A549 (cell line): ENCODE results near the gene OSTM1. TPM values are rescaled to one million over a fixed set of nuclear protein-coding genes. Genes with fewer than 3 reads are reported as not detected.
"Not testable (repeated sequence)": the region's sequence is repeated elsewhere in the genome, so short reads cannot be mapped to it uniquely, and the experiment has no call there.

Experiments used
- ATAC-seq, 2 experiments: fragments of 200-7000 bp in 1 of 2; fragments of >200 bp in 1 of 2; cut with Nextera tagmentation in 1 of 2; cut with Tn5 transposase in 1 of 2; 3 replicates each; pipeline versions ENCODE4 v1.8.0 to v1.9.1; 2018 to 2020; ENCODE audit warnings: mild to moderate bottlenecking in 1 of 2, moderate library complexity in 1 of 2
- CTCF ChIA-PET: fragments of 300-600 bp; sonication (Branson Sonifier 250); formaldehyde crosslinking; extraction: SDS; loops from one replicate; lab custom pipeline; 2021; ENCODE audit warnings: antibody characterized with exemption, inconsistent platforms; lab: Yijun Ruan, JAX
- POLR2A ChIA-PET: fragments of 350-600 bp; formaldehyde crosslinking; extraction: SDS; loops from one replicate; lab custom pipeline; 2021; ENCODE audit warnings: antibody characterized with exemption, inconsistent platforms; lab: Yijun Ruan, JAX
- DNase-seq, 2 experiments: peaks; one replicate each; pipeline versions ENCODE4 v3.0.0 to v3.0.0-alpha.2; 2011 to 2016; ENCODE audit warnings: low read depth in 1 of 2, low spot score in 1 of 2
- FAIRE-seq: peaks from 2 replicates; lab custom pipeline; 2011; peaks lifted over from hg19 to GRCh38; lab: Jason Lieb, UNC
- H3K27ac ChIP-seq, 2 experiments: fragments of >200 bp; sonication (Bioruptor Twin); formaldehyde crosslinking; 3 replicates each; pipeline ENCODE4 v1.5.1; 2016 to 2017
- H3K4me1 ChIP-seq: fragments of >200 bp; sonication (Bioruptor Twin); formaldehyde crosslinking; 3 replicates; pipeline ENCODE4 v1.6.1; 2016
- H3K4me2 ChIP-seq: fragments of >200 bp; sonication (Bioruptor Twin); formaldehyde crosslinking; 3 replicates; pipeline ENCODE4 v1.6.1; 2016
- H3K4me3 ChIP-seq: fragments of >200 bp; sonication (Bioruptor Twin); formaldehyde crosslinking; 3 replicates; pipeline ENCODE4 v1.5.1; 2016
- H3K9me3 ChIP-seq: fragments of >200 bp; sonication (Bioruptor Twin); formaldehyde crosslinking; 3 replicates; pipeline ENCODE4 v1.6.1; 2016
- CEBPB ChIP-seq, 2 experiments: fragments of >200 bp in 1 of 2; sonication (Bioruptor Twin) in 1 of 2; formaldehyde crosslinking in 1 of 2; IDR thresholded peaks; 2 replicates each; pipeline ENCODE4 v1.6.1; 2012 to 2016
- ESRRA ChIP-seq: fragments of 150-350 bp; IDR thresholded peaks from 2 replicates; pipeline ENCODE4 v1.6.1; 2014; ENCODE audit warnings: mild to moderate bottlenecking, low read length, borderline replicate concordance
- FOSB ChIP-seq: fragments of 250-450 bp; sonication (Bioruptor Pico); IDR thresholded peaks from 2 replicates; pipeline ENCODE4 v1.5.0; 2020; ENCODE audit warnings: mild to moderate bottlenecking, moderate library complexity
- GATA3 ChIP-seq: IDR thresholded peaks from 2 replicates; pipeline ENCODE4 v1.6.1; 2012; ENCODE audit warnings: borderline replicate concordance
- HOXA7 ChIP-seq: fragments of 250-450 bp; sonication (Bioruptor Pico); IDR thresholded peaks from 2 replicates; pipeline ENCODE4 v1.5.0; 2020; ENCODE audit warnings: mild to moderate bottlenecking, moderate library complexity
- JUN ChIP-seq, 2 experiments: fragments of >200 bp; sonication (Bioruptor Twin); formaldehyde crosslinking; IDR thresholded peaks; 2 replicates in 1 of 2; 3 replicates in 1 of 2; pipeline ENCODE4 v1.6.1; 2016 to 2017
- JUNB ChIP-seq: fragments of >200 bp; sonication (Bioruptor Twin); formaldehyde crosslinking; IDR thresholded peaks from 2 replicates; pipeline ENCODE4 v1.6.1; 2016
- KDM1A ChIP-seq: fragments of 200-600 bp; sonication (generic); IDR thresholded peaks from 2 replicates; pipeline ENCODE4 v1.6.1; 2016; ENCODE audit warnings: low read depth, mild to moderate bottlenecking
- KDM5A ChIP-seq: fragments of 200-600 bp; sonication (generic); IDR thresholded peaks from 2 replicates; pipeline ENCODE4 v1.6.1; 2016; ENCODE audit warnings: antibody characterized with exemption, mild to moderate bottlenecking
- MYC ChIP-seq: IDR thresholded peaks from 2 replicates; pipeline ENCODE4 v1.6.1; 2012; ENCODE audit warnings: mild to moderate bottlenecking, inconsistent platforms, low read length, improper control_type of control experiment, borderline replicate concordance
- RCOR1 ChIP-seq: fragments of 150-350 bp; IDR thresholded peaks from 2 replicates; pipeline ENCODE4 v1.6.1; 2014; ENCODE audit warnings: antibody characterized with exemption, low read length, low read depth
- RFX5 ChIP-seq: fragments of 450-650 bp; IDR thresholded peaks from 2 replicates; pipeline ENCODE4 v1.7.1; 2014; ENCODE audit warnings: antibody characterized with exemption, mild to moderate bottlenecking, moderate library complexity
- RNF2 ChIP-seq: fragments of 200-600 bp; sonication (generic); IDR thresholded peaks from 2 replicates; pipeline ENCODE4 v1.6.1; 2016; ENCODE audit warnings: low read depth, mild to moderate bottlenecking, antibody characterized with exemption, moderate library complexity, borderline replicate concordance
- TFCP2L1 ChIP-seq: fragments of 250-450 bp; sonication (Bioruptor Pico); IDR thresholded peaks from 2 replicates; pipeline ENCODE4 v1.5.0; 2021; ENCODE audit warnings: mild to moderate bottlenecking
- ZFP36 ChIP-seq: fragments of 450-650 bp; IDR thresholded peaks from 2 replicates; pipeline ENCODE4 v1.6.1; 2014; ENCODE audit warnings: borderline replicate concordance; ENCODE audit not compliant: partially characterized antibody
- ZSCAN20 ChIP-seq: fragments of 250-450 bp; sonication (Bioruptor Pico); IDR thresholded peaks from 2 replicates; pipeline ENCODE4 v1.8.0; 2022; ENCODE audit warnings: mild to moderate bottlenecking, moderate library complexity
- WGBS: methylation state at CpG from one replicate; pipeline ENCODE4 v1.1.6; 2017; ENCODE audit errors: missing lambda C conversion rate; 5-methylcytosine and 5-hydroxymethylcytosine counted together
- polyA plus RNA-seq, 4 experiments: library from polyadenylated mRNA; depleted of rRNA in 3 of 4; stranded (reverse); fragments of >200 nt; fragmentation: RNase III in 1 of 4; extraction: RNeasy Plus Mini Kit Qiagen cat#74134 plus additional on column Dnase treatment in 1 of 4; gene quantifications; 2 replicates in 3 of 4; 3 replicates in 1 of 4; pipeline ENCODE4 v1.2.3, GENCODE V29; 2011 to 2017
- TF ChIP-seq, protein P1 (sequence below): fragments of >200 bp; sonication (Bioruptor Twin); formaldehyde crosslinking; IDR thresholded peaks from 3 replicates; pipeline ENCODE4 v1.6.1; 2016
- TF ChIP-seq, protein P2 (sequence below): IDR thresholded peaks from 2 replicates; pipeline ENCODE4 v1.6.1; 2012
- TF ChIP-seq, protein P3 (sequence below): fragments of 250-450 bp; sonication (Bioruptor Pico); IDR thresholded peaks from 2 replicates; pipeline ENCODE4 v1.5.0; 2020; ENCODE audit warnings: low read depth, mild to moderate bottlenecking, moderate library complexity
- TF ChIP-seq, protein P4 (sequence below): fragments of >200 bp; sonication (Bioruptor Twin); formaldehyde crosslinking; IDR thresholded peaks from 3 replicates; pipeline ENCODE4 v1.5.1; 2016
- TF ChIP-seq, protein P5 (sequence below): fragments of 450-650 bp; IDR thresholded peaks from 2 replicates; pipeline ENCODE4 v1.6.1; 2014; ENCODE audit warnings: antibody characterized with exemption

Gene OSTM1
- polyA plus RNA-seq, 2 of the 4 experiments (the other 2 are of a cell fraction) = 16.8 to 41.7 TPM

DNA sequence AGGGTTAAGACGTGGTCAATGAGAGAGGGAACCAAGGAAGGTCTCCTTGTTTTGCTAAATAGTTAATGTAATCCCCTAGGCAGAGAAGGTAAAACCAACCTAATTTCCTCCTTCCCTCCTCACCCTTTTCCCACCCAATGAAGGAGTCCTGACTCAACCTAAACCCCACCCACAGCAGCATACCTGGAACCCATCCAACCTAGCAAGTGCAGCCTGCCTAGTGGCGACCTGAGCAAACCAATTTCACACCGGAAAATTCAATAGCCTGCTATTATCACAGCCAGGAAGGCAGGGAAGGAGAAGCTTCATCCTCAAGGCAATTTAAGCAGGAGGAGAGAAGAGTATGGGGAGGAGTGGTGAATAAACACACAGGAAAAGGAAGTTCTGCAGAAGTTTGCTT lies 46.9 kb downstream of the OSTM1 start (continued):
- no peak for TF ChIP-seq GATA3

DNA sequence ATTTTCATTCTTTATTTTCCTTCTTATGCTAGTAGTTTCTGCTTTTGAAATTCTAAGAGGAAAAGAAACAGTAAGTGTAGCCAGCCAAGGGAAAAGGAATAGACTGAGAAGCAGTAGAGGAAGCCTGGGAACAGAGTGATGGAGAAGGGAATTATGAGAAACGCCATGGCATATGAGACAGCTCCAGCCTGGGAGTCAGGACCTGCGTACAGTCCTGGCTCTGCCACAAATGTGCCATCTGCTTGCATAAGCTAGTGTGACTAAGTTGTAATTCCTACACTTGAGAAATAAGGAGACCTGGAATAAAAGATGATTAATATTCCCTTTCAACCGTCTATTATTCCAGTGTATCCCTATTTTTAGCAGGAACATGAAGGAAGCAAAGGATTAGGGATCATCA lies 47.5 kb downstream of the OSTM1 start:
- ChIA-PET POLR2A (no interaction called here), CTCF (interaction anchor here (1.1 kb wide), 1 partner anchor 23 kb away, joined by 8 read pairs; no protein-coding TSS in a partner anchor)
- TF ChIP-seq RNF2 (no peak), FOSB (no peak), ESRRA (no peak), RCOR1 (no peak), JUN (IDR thresholded peaks at IDR 0.05) (no peak), KDM1A (no peak), GATA3 (no peak), ZFP36 (no peak), JUNB (no peak), CEBPB (IDR thresholded peaks at IDR 0.05) (no peak), ZSCAN20 (no peak)
- TF ChIP-seq, protein P1, sequence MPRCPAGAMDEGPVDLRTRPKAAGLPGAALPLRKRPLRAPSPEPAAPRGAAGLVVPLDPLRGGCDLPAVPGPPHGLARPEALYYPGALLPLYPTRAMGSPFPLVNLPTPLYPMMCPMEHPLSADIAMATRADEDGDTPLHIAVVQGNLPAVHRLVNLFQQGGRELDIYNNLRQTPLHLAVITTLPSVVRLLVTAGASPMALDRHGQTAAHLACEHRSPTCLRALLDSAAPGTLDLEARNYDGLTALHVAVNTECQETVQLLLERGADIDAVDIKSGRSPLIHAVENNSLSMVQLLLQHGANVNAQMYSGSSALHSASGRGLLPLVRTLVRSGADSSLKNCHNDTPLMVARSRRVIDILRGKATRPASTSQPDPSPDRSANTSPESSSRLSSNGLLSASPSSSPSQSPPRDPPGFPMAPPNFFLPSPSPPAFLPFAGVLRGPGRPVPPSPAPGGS = no peak
- TF ChIP-seq, protein P2, sequence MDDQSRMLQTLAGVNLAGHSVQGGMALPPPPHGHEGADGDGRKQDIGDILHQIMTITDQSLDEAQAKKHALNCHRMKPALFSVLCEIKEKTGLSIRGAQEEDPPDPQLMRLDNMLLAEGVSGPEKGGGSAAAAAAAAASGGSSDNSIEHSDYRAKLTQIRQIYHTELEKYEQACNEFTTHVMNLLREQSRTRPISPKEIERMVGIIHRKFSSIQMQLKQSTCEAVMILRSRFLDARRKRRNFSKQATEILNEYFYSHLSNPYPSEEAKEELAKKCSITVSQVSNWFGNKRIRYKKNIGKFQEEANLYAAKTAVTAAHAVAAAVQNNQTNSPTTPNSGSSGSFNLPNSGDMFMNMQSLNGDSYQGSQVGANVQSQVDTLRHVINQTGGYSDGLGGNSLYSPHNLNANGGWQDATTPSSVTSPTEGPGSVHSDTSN = no peak
- no peak for DNase-seq
- Histone ChIP-seq H3K4me1 (no peaks in the 10 kb centered on the region), H3K4me3 (no peak overlapping the region), H3K27ac (no peak overlapping the region), H3K4me2 (no peak overlapping the region), H3K9me3 (no peaks in the 10 kb centered on the region)
- no peak for FAIRE-seq
- no peak for ATAC-seq
- WGBS = 89% methylated on average over 3 of the region's 3 CpGs

DNA sequence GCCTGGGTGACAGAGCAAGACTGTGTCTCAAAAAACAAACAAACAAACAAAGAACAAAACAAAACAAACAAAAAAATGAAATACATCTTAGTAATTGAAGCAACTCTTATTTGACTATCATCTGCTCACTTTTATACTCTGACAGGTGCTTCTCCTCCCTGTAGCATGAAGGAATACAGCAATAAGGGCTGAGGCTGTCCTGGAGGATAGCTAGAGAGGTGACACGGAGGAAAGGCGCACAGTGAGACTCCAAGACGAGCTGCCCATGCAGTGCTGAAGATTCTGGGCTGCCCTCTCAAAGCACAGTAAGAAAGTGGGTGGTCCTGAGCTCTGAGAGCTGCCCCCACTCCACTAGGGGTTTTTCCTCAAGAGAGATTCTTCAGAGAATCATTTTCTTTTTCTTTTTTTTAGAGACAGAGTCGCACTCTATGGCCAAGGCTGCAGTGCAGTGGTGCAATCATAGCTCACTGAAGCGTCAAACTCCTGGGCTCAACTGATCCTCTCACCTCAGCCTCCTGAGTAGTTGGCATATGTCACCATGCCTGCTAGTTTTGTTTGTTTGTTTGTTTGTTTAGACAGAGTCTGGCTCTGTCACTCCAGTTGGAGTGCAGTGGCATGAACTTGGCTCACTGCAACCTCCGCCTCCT lies 50.0 kb downstream of the OSTM1 start:
- H3K27ac ChIP-seq = no peak overlapping the region
- ChIA-PET CTCF (interaction anchor here (0.9 to 1.2 kb wide), 2 partner anchors 13 to 44 kb away, joined by 3 read pairs; no protein-coding TSS in a partner anchor), POLR2A (no interaction called here)
- H3K9me3 ChIP-seq = no peaks in the 10 kb centered on the region
- H3K4me3 ChIP-seq = no peak overlapping the region
- no peaks in the 10 kb centered on the region for H3K4me1 ChIP-seq
- H3K4me2 ChIP-seq = no peak overlapping the region
- TF ChIP-seq MYC (no peak), RFX5 (no peak)
- TF ChIP-seq, all 56 proteins: peak for 0
- no peak for ATAC-seq
- no peak for FAIRE-seq
- no peak for DNase-seq
- WGBS = 83% methylated on average over 6 of the region's 6 CpGs

DNA sequence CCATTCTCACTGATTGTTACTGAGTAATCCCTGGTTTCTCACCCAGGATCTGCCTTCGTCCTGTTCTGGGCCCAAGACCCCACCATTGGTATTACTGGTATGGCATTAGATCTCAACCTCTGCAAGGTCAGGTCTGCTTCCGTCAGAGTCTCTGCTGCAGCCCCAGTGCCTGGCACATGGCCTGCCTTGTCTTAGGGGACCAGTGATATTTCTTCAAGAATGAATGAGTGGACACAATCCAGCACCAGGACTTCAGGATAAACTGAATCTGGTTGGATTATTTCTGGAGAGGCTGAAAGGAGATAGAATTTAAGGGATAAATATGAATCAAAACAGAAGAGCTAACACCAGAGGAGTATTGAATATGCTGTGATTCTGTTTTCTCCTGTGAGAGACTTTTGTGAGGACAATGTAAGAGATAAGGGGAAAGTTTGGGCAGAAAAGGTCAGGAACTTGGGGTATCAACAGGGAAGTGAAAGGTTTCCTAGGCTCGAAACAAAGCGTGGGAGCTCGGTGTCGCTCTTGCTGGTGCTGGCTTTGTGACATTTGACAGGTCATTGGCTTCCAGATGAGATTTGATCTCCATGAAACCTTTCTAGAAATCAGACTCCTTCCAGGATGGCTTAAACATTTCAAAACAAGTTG lies 53.9 kb downstream of the OSTM1 start:
- TF ChIP-seq, protein P3, sequence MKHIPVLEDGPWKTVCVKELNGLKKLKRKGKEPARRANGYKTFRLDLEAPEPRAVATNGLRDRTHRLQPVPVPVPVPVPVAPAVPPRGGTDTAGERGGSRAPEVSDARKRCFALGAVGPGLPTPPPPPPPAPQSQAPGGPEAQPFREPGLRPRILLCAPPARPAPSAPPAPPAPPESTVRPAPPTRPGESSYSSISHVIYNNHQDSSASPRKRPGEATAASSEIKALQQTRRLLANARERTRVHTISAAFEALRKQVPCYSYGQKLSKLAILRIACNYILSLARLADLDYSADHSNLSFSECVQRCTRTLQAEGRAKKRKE = no peak
- TF ChIP-seq, protein P2 = no peak
- TF ChIP-seq HOXA7 (no peak), TFCP2L1 (CRISPR knock-in tag) (no peak), KDM5A (no peak), CEBPB (IDR thresholded peaks at IDR 0.05) (no peak)
- TF ChIP-seq, protein P4, sequence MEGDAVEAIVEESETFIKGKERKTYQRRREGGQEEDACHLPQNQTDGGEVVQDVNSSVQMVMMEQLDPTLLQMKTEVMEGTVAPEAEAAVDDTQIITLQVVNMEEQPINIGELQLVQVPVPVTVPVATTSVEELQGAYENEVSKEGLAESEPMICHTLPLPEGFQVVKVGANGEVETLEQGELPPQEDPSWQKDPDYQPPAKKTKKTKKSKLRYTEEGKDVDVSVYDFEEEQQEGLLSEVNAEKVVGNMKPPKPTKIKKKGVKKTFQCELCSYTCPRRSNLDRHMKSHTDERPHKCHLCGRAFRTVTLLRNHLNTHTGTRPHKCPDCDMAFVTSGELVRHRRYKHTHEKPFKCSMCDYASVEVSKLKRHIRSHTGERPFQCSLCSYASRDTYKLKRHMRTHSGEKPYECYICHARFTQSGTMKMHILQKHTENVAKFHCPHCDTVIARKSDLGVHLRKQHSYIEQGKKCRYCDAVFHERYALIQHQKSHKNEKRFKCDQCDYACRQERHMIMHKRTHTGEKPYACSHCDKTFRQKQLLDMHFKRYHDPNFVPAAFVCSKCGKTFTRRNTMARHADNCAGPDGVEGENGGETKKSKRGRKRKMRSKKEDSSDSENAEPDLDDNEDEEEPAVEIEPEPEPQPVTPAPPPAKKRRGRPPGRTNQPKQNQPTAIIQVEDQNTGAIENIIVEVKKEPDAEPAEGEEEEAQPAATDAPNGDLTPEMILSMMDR = no peak
- TF ChIP-seq, protein P5, sequence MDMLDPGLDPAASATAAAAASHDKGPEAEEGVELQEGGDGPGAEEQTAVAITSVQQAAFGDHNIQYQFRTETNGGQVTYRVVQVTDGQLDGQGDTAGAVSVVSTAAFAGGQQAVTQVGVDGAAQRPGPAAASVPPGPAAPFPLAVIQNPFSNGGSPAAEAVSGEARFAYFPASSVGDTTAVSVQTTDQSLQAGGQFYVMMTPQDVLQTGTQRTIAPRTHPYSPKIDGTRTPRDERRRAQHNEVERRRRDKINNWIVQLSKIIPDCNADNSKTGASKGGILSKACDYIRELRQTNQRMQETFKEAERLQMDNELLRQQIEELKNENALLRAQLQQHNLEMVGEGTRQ = no peak
- Histone ChIP-seq H3K4me3 (no peak overlapping the region), H3K4me2 (no peak overlapping the region), H3K4me1 (no peaks in the 10 kb centered on the region), H3K9me3 (no peaks in the 10 kb centered on the region), H3K27ac (no peak overlapping the region)
- no peak for FAIRE-seq
- ChIA-PET POLR2A (no interaction called here), CTCF (no interaction called here)
- DNase-seq = no peak
- 89% methylated on average over 6 of the region's 6 CpGs for WGBS
- no peak for ATAC-seq

DNA sequence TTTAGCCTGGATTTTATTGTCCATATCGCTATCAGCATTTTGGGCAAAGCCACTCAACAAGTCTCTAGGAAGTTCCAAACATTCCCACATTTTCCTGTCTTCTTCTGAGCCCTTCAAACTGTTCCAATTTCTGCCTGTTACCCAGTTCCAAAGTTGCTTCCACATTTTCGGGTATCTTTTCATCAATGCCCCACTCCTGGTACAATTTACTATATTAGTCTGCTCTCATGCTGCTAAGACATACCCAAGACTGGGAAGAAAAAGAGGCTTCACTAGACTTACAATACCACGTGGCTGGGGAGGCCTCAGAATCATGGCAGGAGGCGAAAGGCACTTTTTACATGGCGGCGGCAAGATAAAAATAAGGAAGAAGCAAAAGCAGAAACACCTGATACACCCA lies 58.3 kb downstream of the OSTM1 start:
- ATAC-seq, POLR2A ChIA-PET, FAIRE-seq, DNase-seq, H3K4me1 ChIP-seq, H3K27ac ChIP-seq, H3K4me3 ChIP-seq, H3K9me3 ChIP-seq, H3K4me2 ChIP-seq: not testable (repeated sequence)
- CTCF ChIA-PET = interaction anchor here (1.2 kb wide), 1 partner anchor 34 kb away, joined by 3 read pairs; no protein-coding TSS in a partner anchor
- WGBS = 71% methylated on average over 6 of the region's 6 CpGs
